Caco-2 (cell line): Measurements from ENCODE around the gene ARL3. TPM values are rescaled to one million over a fixed set of nuclear protein-coding genes. Genes with fewer than 3 reads are reported as not detected.

Experiments
- BruUV-seq: library from RNA; stranded (reverse); fragments of 400-500 nt; replicated peaks from 2 replicates; lab custom pipeline; 2021; lab: Mats Ljungman, UMichigan
- CTCF ChIA-PET: fragments of 300-600 bp; sonication (Branson Sonifier 250); formaldehyde crosslinking; loops from one replicate; lab custom pipeline; 2022; ENCODE audit warnings: antibody characterized with exemption; lab: Charles Lee
- POLR2A ChIA-PET: fragments of 300-600 bp; sonication (Branson Sonifier 250); formaldehyde crosslinking; loops from one replicate; lab custom pipeline; 2022; ENCODE audit warnings: antibody characterized with exemption; lab: Charles Lee
- DNase-seq, 2 experiments: peaks; one replicate each; pipeline versions ENCODE4 v3.0.0 to v3.0.0-alpha.2; 2020 to 2022
- H3K27me3 ChIP-seq: replicated peaks from 2 replicates; pipeline ENCODE4 v1.6.0; 2011; ENCODE audit warnings: low read length; ENCODE audit not compliant: control insufficient read depth, insufficient read depth
- H3K36me3 ChIP-seq: 2 replicates; pipeline ENCODE4 v1.5.1; 2011; ENCODE audit warnings: low read length; ENCODE audit not compliant: control insufficient read depth, insufficient read depth
- H3K4me1 ChIP-seq: fragments of 250-450 bp; sonication (Bioruptor Pico); 2 replicates; pipeline ENCODE4 v1.5.1; 2020; ENCODE audit warnings: mild to moderate bottlenecking
- H3K4me3 ChIP-seq: 2 replicates; pipeline ENCODE4 v1.5.1; 2011; ENCODE audit warnings: low read depth, mild to moderate bottlenecking, control low read depth, low read length
- H3K9me3 ChIP-seq: fragments of 250-450 bp; sonication (Bioruptor Pico); 2 replicates; pipeline ENCODE4 v1.5.1; 2020; ENCODE audit warnings: mild to moderate bottlenecking, moderate library complexity
- H3K27ac Mint-ChIP-seq: one replicate; pipeline ENCODE4 v1.8.0; 2022; ENCODE audit warnings: mixed read lengths; ENCODE audit not compliant: unreplicated experiment
- H3K27me3 Mint-ChIP-seq: one replicate; pipeline ENCODE4 v1.8.0; 2022; ENCODE audit warnings: mixed read lengths; ENCODE audit not compliant: insufficient read depth, unreplicated experiment
- H3K36me3 Mint-ChIP-seq: one replicate; pipeline ENCODE4 v1.8.0; 2022; ENCODE audit warnings: mild to moderate bottlenecking, mixed read lengths; ENCODE audit not compliant: insufficient read depth, unreplicated experiment
- H3K4me1 Mint-ChIP-seq: one replicate; pipeline ENCODE4 v1.8.0; 2022; ENCODE audit warnings: low read depth, mixed read lengths; ENCODE audit not compliant: unreplicated experiment
- H3K4me3 Mint-ChIP-seq: one replicate; pipeline ENCODE4 v1.8.0; 2022; ENCODE audit warnings: mild to moderate bottlenecking, moderate library complexity, mixed read lengths; ENCODE audit not compliant: unreplicated experiment
- H3K9me3 Mint-ChIP-seq: one replicate; pipeline ENCODE4 v1.8.0; 2022; ENCODE audit warnings: mixed read lengths; ENCODE audit not compliant: unreplicated experiment
- CTCF ChIP-seq, 2 experiments: fragments of 200-600 bp in 1 of 2; IDR thresholded peaks; 1 replicate in 1 of 2; 2 replicates in 1 of 2; pipeline versions ENCODE4 v1.5.1 to v1.8.0; 2011 to 2022; ENCODE audit warnings: antibody characterized with exemption in 1 of 2, control low read depth in 1 of 2, inconsistent platforms in 1 of 2, low read depth in 1 of 2, low read length in 1 of 2, mild to moderate bottlenecking in 1 of 2, moderate library complexity in 1 of 2; ENCODE audit not compliant: insufficient read depth in 1 of 2, severe bottlenecking in 1 of 2, unreplicated experiment in 1 of 2
- intact Hi-C: fragments of 100-400 bp; cut with micrococcal nuclease; formaldehyde crosslinking; loops from one replicate; pipeline ENCODE4 v1.10.0; 2022; ENCODE audit not compliant: unreplicated experiment
- total RNA-seq: library from RNA; stranded (reverse); gene quantifications from 2 replicates; pipeline ENCODE4 v1.2.3, GENCODE V29; 2022

Gene ARL3
- total RNA-seq, 1 experiment from 2014 or later = 7.8 TPM

GRCh38 chr10:102752934-102753664, 38.9 kb upstream of the ARL3 start:
- CTCF ChIA-PET = interaction anchor here (0.5 to 2.4 kb wide), 6 partner anchors 12 to 357 kb away, joined by 3 to 20 read pairs (median 4); partner anchors contain the start of gene NFKB2
- intact Hi-C loops = loop anchor here (1.0 kb wide), 2 partner anchors 24 to 61 kb away; no protein-coding TSS in a partner anchor
- BruUV-seq = no TSS peak

GRCh38 chr10:102752266-102752930, 38.2 kb upstream of the ARL3 start:
- intact Hi-C loops = no loop called here
- TF ChIP-seq CTCF (IDR thresholded peaks at IDR 0.05; ENCODE audit: insufficient read depth in 1 of 2, low read depth in 1 of 2, low read length in 1 of 2, severe bottlenecking in 1 of 2, unreplicated experiment in 1 of 2) = no peak
- no peak for DNase-seq
- POLR2A ChIA-PET = interaction anchor here (0.9 kb wide), 1 partner anchor 25 kb away, joined by 3 read pairs; no protein-coding TSS in a partner anchor
- no peak overlapping the region for H3K27ac Mint-ChIP-seq
- H3K4me1 ChIP-seq = peaks cover 16% of the 10 kb centered on the region
- BruUV-seq = no TSS peak
- H3K36me3 ChIP-seq = no peaks in the 10 kb centered on the region
- H3K9me3 Mint-ChIP-seq = no peaks in the 10 kb centered on the region
- H3K36me3 Mint-ChIP-seq = peaks cover 13% of the 10 kb centered on the region
- H3K4me3 Mint-ChIP-seq = no peak overlapping the region
- H3K4me3 ChIP-seq = no peak overlapping the region
- no peaks in the 10 kb centered on the region for H3K27me3 ChIP-seq
- H3K27me3 Mint-ChIP-seq = no peaks in the 10 kb centered on the region
- CTCF ChIA-PET = interaction anchor here (0.7 to 1.8 kb wide), 3 partner anchors 24 to 147 kb away, joined by 3 to 20 read pairs (median 6); no protein-coding TSS in a partner anchor
- no peaks in the 10 kb centered on the region for H3K9me3 ChIP-seq
- peaks cover 11% of the 10 kb centered on the region for H3K4me1 Mint-ChIP-seq

More at GRCh38 chr10:102752934-102753664, 38.9 kb upstream of the ARL3 start:
- H3K4me1 Mint-ChIP-seq = peaks cover 11% of the 10 kb centered on the region
- TF ChIP-seq CTCF (IDR thresholded peaks at IDR 0.05; ENCODE audit: insufficient read depth in 1 of 2, low read depth in 1 of 2, low read length in 1 of 2, severe bottlenecking in 1 of 2, unreplicated experiment in 1 of 2) = peak; percentile 66 to 70
- H3K27me3 Mint-ChIP-seq = no peaks in the 10 kb centered on the region
- peaks cover 11% of the 10 kb centered on the region for H3K36me3 Mint-ChIP-seq
- Histone ChIP-seq H3K27me3 (no peaks in the 10 kb centered on the region), H3K4me3 (no peak overlapping the region), H3K36me3 (no peaks in the 10 kb centered on the region), H3K4me1 (peaks cover 17% of the 10 kb centered on the region), H3K9me3 (no peaks in the 10 kb centered on the region)
- no peak overlapping the region for H3K27ac Mint-ChIP-seq
- DNase-seq = peak in 1 of 2 experiments; percentile 55
- POLR2A ChIA-PET = interaction anchor here (0.9 kb wide), 1 partner anchor 24 kb away, joined by 3 read pairs; no protein-coding TSS in a partner anchor
- H3K9me3 Mint-ChIP-seq = no peaks in the 10 kb centered on the region
- H3K4me3 Mint-ChIP-seq = no peak overlapping the region

GRCh38 chr10:102745157-102745556, 31.0 kb upstream of the ARL3 start:
- peaks cover 7% of the 10 kb centered on the region for H3K4me1 Mint-ChIP-seq
- H3K9me3 Mint-ChIP-seq = no peaks in the 10 kb centered on the region
- H3K27ac Mint-ChIP-seq = no peak overlapping the region
- H3K36me3 Mint-ChIP-seq = peaks cover 26% of the 10 kb centered on the region
- peak overlapping the region; percentile 75 for H3K4me3 Mint-ChIP-seq
- BruUV-seq = no TSS peak
- Histone ChIP-seq H3K4me3 (peak overlapping the region; percentile 76; the same call in 1 of the 2 replicates), H3K27me3 (no peaks in the 10 kb centered on the region), H3K36me3 (no peaks in the 10 kb centered on the region), H3K4me1 (peaks cover 18% of the 10 kb centered on the region), H3K9me3 (no peaks in the 10 kb centered on the region)
- no peak for DNase-seq
- POLR2A ChIA-PET = no interaction called here
- CTCF ChIA-PET = no interaction called here
- H3K27me3 Mint-ChIP-seq = no peaks in the 10 kb centered on the region
- no peak for TF ChIP-seq CTCF (IDR thresholded peaks at IDR 0.05; ENCODE audit: insufficient read depth in 1 of 2, low read depth in 1 of 2, low read length in 1 of 2, severe bottlenecking in 1 of 2, unreplicated experiment in 1 of 2)
- intact Hi-C loops = no loop called here
